Neural cell (in vitro differentiated cells): ENCODE measurements around the gene GAR1. TPM values are rescaled to one million over a fixed set of nuclear protein-coding genes. Genes with fewer than 3 reads are reported as not detected.

Source experiments
- H2AFZ ChIP-seq: fragments of 200-600, 300-800 bp; sonication (generic), shearing (Covaris generic); 2 replicates; pipeline ENCODE4 v1.6.0; 2014; ENCODE audit warnings: low read depth, mild to moderate bottlenecking, antibody characterized with exemption, low read length, moderate library complexity
- H3F3A ChIP-seq: fragments of 200-600 bp; shearing (Covaris generic); 2 replicates; pipeline ENCODE4 v1.6.1; 2016; ENCODE audit warnings: mild to moderate bottlenecking, moderate library complexity, mixed read lengths, antibody characterized with exemption, low read length; ENCODE audit not compliant: insufficient read depth, poor library complexity, severe bottlenecking
- H3K27ac ChIP-seq: fragments of 200-600, 300-800 bp; sonication (generic), shearing (Covaris generic); 2 replicates; pipeline ENCODE4 v1.5.1; 2014; ENCODE audit warnings: mild to moderate bottlenecking, low read length, moderate library complexity
- H3K27me3 ChIP-seq: fragments of 300-800, 200-600 bp; sonication (generic), shearing (Covaris generic); 2 replicates; pipeline ENCODE4 v1.6.0; 2014; ENCODE audit warnings: mild to moderate bottlenecking, low read depth, low read length, moderate library complexity; ENCODE audit not compliant: insufficient read depth
- H3K36me3 ChIP-seq: fragments of 300-800, 200-600 bp; sonication (generic), shearing (Covaris generic); 2 replicates; pipeline ENCODE4 v1.5.1; 2014; ENCODE audit warnings: mild to moderate bottlenecking, antibody characterized with exemption, low read length, moderate library complexity; ENCODE audit not compliant: insufficient read depth
- H3K4me2 ChIP-seq: fragments of 300-800, 200-600 bp; sonication (generic), shearing (Covaris generic); 2 replicates; pipeline ENCODE4 v1.6.0; 2014; ENCODE audit warnings: mild to moderate bottlenecking, low read length
- H3K4me3 ChIP-seq: fragments of 300-800, 200-600 bp; sonication (generic), shearing (Covaris generic); 2 replicates; pipeline ENCODE4 v1.5.1; 2014; ENCODE audit warnings: mild to moderate bottlenecking, low read length, moderate library complexity
- H3K79me2 ChIP-seq: fragments of 200-600 bp; shearing (Covaris generic); replicated peaks from 2 replicates; pipeline ENCODE4 v1.6.0; 2014; ENCODE audit warnings: mild to moderate bottlenecking, low read length, moderate library complexity; ENCODE audit not compliant: insufficient read depth
- H3K9ac ChIP-seq: fragments of 300-800, 200-600 bp; sonication (generic), shearing (Covaris generic); 2 replicates; pipeline ENCODE4 v1.6.1; 2016; ENCODE audit warnings: mild to moderate bottlenecking, low read length, mixed read lengths
- H3K9me2 ChIP-seq: fragments of 200-600 bp; shearing (Covaris generic); 2 replicates; pipeline ENCODE4 v1.6.1; 2016; ENCODE audit warnings: mild to moderate bottlenecking, low read length, mixed read lengths; ENCODE audit not compliant: insufficient read depth
- H3K9me3 ChIP-seq: fragments of 200-600, 300-800 bp; sonication (generic), shearing (Covaris generic); 2 replicates; pipeline ENCODE4 v1.6.1; 2016; ENCODE audit warnings: mild to moderate bottlenecking, mixed run types, low read length, moderate library complexity, mixed read lengths
- H4K20me1 ChIP-seq: fragments of 200-600 bp; shearing (Covaris generic); 2 replicates; pipeline ENCODE4 v1.6.1; 2016; ENCODE audit warnings: mild to moderate bottlenecking, mixed run types; ENCODE audit not compliant: insufficient read depth
- CTCF ChIP-seq: fragments of 450-650 bp; IDR thresholded peaks from 2 replicates; pipeline ENCODE4 v1.5.1; 2014; ENCODE audit warnings: antibody characterized with exemption, mild to moderate bottlenecking, moderate library complexity; ENCODE audit not compliant: poor library complexity, severe bottlenecking
- EP300 ChIP-seq: fragments of 450-650 bp; conservative IDR thresholded peaks from 2 replicates; pipeline ENCODE4 v1.6.1; 2014; ENCODE audit warnings: antibody characterized with exemption, mild to moderate bottlenecking, moderate library complexity; ENCODE audit not compliant: poor library complexity, severe bottlenecking
- EZH2 ChIP-seq: fragments of 200-600, 300-800 bp; shearing (Covaris generic), sonication (generic); IDR thresholded peaks from 2 replicates; pipeline ENCODE4 v1.6.1; 2014; ENCODE audit warnings: antibody characterized with exemption, low read length, borderline replicate concordance, mild to moderate bottlenecking; ENCODE audit not compliant: insufficient read depth, poor library complexity, severe bottlenecking
- MXI1 ChIP-seq: fragments of 450-650 bp; conservative IDR thresholded peaks from 2 replicates; pipeline ENCODE4 v1.6.1; 2014; ENCODE audit warnings: antibody characterized with exemption, mild to moderate bottlenecking; ENCODE audit not compliant: poor library complexity, severe bottlenecking
- POLR2AphosphoS5 ChIP-seq: IDR thresholded peaks from 2 replicates; pipeline ENCODE4 v1.6.1; 2012
- RAD21 ChIP-seq: fragments of 450-650 bp; conservative IDR thresholded peaks from 2 replicates; pipeline ENCODE4 v1.6.1; 2014; ENCODE audit warnings: antibody characterized with exemption, mild to moderate bottlenecking, moderate library complexity
- SMC3 ChIP-seq: fragments of 450-650 bp; conservative IDR thresholded peaks from 2 replicates; pipeline ENCODE4 v1.6.1; 2014; ENCODE audit warnings: antibody characterized with exemption, mild to moderate bottlenecking, moderate library complexity; ENCODE audit not compliant: poor library complexity
- TAF1 ChIP-seq: IDR thresholded peaks from 2 replicates; pipeline ENCODE4 v1.6.1; 2012; ENCODE audit warnings: low read depth
- polyA plus RNA-seq: library from polyadenylated mRNA; depleted of rRNA; stranded (reverse); fragments of >200 nt; gene quantifications from 2 replicates; pipeline ENCODE4 v1.2.3, GENCODE V29; 2014
- TF ChIP-seq, protein P1 (sequence below): IDR thresholded peaks from 2 replicates; pipeline ENCODE4 v1.6.1; 2012; ENCODE audit warnings: borderline replicate concordance

The GAR1 gene
- polyA plus RNA-seq, 1 donor from 2014 or later = 9.1 TPM

DNA sequence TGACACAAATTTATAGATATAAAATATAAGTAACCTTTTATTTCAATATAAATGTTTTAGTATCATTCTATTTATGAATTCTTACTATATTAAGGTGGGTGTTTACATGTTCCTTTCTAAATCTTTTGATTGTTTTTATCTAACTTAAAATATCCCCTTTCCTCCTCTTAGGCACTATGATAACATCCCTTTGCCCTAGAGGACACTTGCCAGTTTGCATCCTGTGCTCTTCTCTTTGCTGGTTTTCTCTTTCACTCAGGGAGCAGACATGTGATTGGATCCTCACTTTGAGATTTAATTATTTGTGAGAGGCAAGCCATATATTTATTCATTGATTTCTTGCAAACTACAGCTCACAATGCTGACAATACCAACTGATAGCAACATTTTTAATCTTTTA is 48.6 kb downstream of the GAR1 start:
- H3K4me2 ChIP-seq = no peak overlapping the region
- no peak overlapping the region for H3K9ac ChIP-seq
- no peak overlapping the region for H2AFZ ChIP-seq
- TF ChIP-seq RAD21 (no peak), SMC3 (no peak), TAF1 (no peak), EP300 (no peak), CTCF (no peak), EZH2 (no peak), MXI1 (no peak), POLR2AphosphoS5 (no peak)
- no peaks in the 10 kb centered on the region for H3K9me3 ChIP-seq
- no peaks in the 10 kb centered on the region for H3F3A ChIP-seq
- H3K9me2 ChIP-seq = no peaks in the 10 kb centered on the region
- no peak overlapping the region for H3K27ac ChIP-seq
- H3K27me3 ChIP-seq = no peaks in the 10 kb centered on the region
- no peaks in the 10 kb centered on the region for H4K20me1 ChIP-seq
- no peaks in the 10 kb centered on the region for H3K79me2 ChIP-seq
- no peak overlapping the region for H3K4me3 ChIP-seq
- H3K36me3 ChIP-seq = no peaks in the 10 kb centered on the region

GRCh38 chr4:109870061-109870460 is 54.5 kb downstream of the GAR1 start:
- Histone ChIP-seq H4K20me1 (no peaks in the 10 kb centered on the region), H3K36me3 (no peaks in the 10 kb centered on the region), H3K79me2 (no peaks in the 10 kb centered on the region), H3K4me3 (no peak overlapping the region), H3F3A (no peaks in the 10 kb centered on the region), H3K9me3 (no peaks in the 10 kb centered on the region), H3K27me3 (no peaks in the 10 kb centered on the region), H2AFZ (no peak overlapping the region), H3K9ac (no peak overlapping the region), H3K4me2 (no peak overlapping the region), H3K9me2 (no peaks in the 10 kb centered on the region), H3K27ac (no peak overlapping the region)
- TF ChIP-seq, protein P1, sequence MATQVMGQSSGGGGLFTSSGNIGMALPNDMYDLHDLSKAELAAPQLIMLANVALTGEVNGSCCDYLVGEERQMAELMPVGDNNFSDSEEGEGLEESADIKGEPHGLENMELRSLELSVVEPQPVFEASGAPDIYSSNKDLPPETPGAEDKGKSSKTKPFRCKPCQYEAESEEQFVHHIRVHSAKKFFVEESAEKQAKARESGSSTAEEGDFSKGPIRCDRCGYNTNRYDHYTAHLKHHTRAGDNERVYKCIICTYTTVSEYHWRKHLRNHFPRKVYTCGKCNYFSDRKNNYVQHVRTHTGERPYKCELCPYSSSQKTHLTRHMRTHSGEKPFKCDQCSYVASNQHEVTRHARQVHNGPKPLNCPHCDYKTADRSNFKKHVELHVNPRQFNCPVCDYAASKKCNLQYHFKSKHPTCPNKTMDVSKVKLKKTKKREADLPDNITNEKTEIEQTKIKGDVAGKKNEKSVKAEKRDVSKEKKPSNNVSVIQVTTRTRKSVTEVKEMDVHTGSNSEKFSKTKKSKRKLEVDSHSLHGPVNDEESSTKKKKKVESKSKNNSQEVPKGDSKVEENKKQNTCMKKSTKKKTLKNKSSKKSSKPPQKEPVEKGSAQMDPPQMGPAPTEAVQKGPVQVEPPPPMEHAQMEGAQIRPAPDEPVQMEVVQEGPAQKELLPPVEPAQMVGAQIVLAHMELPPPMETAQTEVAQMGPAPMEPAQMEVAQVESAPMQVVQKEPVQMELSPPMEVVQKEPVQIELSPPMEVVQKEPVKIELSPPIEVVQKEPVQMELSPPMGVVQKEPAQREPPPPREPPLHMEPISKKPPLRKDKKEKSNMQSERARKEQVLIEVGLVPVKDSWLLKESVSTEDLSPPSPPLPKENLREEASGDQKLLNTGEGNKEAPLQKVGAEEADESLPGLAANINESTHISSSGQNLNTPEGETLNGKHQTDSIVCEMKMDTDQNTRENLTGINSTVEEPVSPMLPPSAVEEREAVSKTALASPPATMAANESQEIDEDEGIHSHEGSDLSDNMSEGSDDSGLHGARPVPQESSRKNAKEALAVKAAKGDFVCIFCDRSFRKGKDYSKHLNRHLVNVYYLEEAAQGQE = no peak
- TF ChIP-seq RAD21 = no peak
- TF ChIP-seq TAF1 = no peak
- no peak for TF ChIP-seq POLR2AphosphoS5
- TF ChIP-seq CTCF = no peak
- TF ChIP-seq EZH2 = no peak
- no peak for TF ChIP-seq SMC3
- no peak for TF ChIP-seq EP300
- no peak for TF ChIP-seq MXI1
